ENCODE measurements around the gene HBA1.

- no peak for TF ChIP-seq CTCF (IDR thresholded peaks at IDR 0.05; ENCODE audit: low read depth, low read length, poor library complexity, severe bottlenecking)
- no peak for TF ChIP-seq EZH2phosphoT487 (IDR thresholded peaks at IDR 0.05; ENCODE audit: borderline replicate concordance, low read length)
Measured at GRCh38 chr16:130533-131173, 45.8 kb upstream of the HBA1 start.

Measured in DOHH2 (cell line).